ENCODE data around the gene CNDP1.

- TF ChIP-seq GATA2 (IDR thresholded peaks at IDR 0.05; ENCODE audit: low read depth, low read length) (no peak), GATA3 (IDR thresholded peaks at IDR 0.05; ENCODE audit: low read depth, low read length) (no peak)
Observed at GRCh38 chr18:74496508-74497323, 37.6 kb upstream of the CNDP1 start.

All from SH-SY5Y (cell line).